GM12873 (cell line): ENCODE data around the gene DPP6.

Source experiments
- CTCF ChIP-seq: IDR thresholded peaks from 2 replicates; pipeline ENCODE4 v1.5.1; 2012; ENCODE audit warnings: low read depth, mild to moderate bottlenecking, moderate library complexity, low read length, control low read depth; ENCODE audit not compliant: insufficient read depth; ENCODE audit errors: missing control alignments

The DPP6 gene

GRCh38 chr7:154767142-154767541, 714.9 kb downstream of the DPP6 start:
- no peak for TF ChIP-seq CTCF

GRCh38 chr7:154767821-154768415, 715.7 kb downstream of the DPP6 start:
- no peak for TF ChIP-seq CTCF

GRCh38 chr7:154769001-154769400, 716.8 kb downstream of the DPP6 start:
- no peak for TF ChIP-seq CTCF

GRCh38 chr7:154769527-154769926, 717.3 kb downstream of the DPP6 start:
- TF ChIP-seq CTCF, result no peak

- no peak for TF ChIP-seq CTCF
Observed at GRCh38 chr7:154770361-154770760, 718.2 kb downstream of the DPP6 start.

GRCh38 chr7:154770962-154771361, 718.8 kb downstream of the DPP6 start:
- TF ChIP-seq CTCF, result no peak

GRCh38 chr7:154774303-154774969, 722.2 kb downstream of the DPP6 start:
- TF ChIP-seq CTCF, result no peak
